Urothelium cell line (cell line): ENCODE results near the gene PARD3.
A peak's percentile ranks its signal among the peaks of the same experiment; 100 is the strongest.

ENCODE experiments used
- DNase-seq: peaks from one replicate; pipeline ENCODE4 v3.0.0; 2011; ENCODE audit warnings: low spot score, mixed read lengths
- FAIRE-seq: peaks from 2 replicates; lab custom pipeline; 2011; peaks lifted over from hg19 to GRCh38; lab: Jason Lieb, UNC

The PARD3 gene

GRCh38 chr10:34825414-34825813, 10.3 kb upstream of the PARD3 start:
- FAIRE-seq (no peak), DNase-seq (no peak)

- no peak for DNase-seq
- FAIRE-seq: no peak
These were observed 9.8 kb upstream of the PARD3 start for GRCh38 chr10:34824870-34825269.

DNA sequence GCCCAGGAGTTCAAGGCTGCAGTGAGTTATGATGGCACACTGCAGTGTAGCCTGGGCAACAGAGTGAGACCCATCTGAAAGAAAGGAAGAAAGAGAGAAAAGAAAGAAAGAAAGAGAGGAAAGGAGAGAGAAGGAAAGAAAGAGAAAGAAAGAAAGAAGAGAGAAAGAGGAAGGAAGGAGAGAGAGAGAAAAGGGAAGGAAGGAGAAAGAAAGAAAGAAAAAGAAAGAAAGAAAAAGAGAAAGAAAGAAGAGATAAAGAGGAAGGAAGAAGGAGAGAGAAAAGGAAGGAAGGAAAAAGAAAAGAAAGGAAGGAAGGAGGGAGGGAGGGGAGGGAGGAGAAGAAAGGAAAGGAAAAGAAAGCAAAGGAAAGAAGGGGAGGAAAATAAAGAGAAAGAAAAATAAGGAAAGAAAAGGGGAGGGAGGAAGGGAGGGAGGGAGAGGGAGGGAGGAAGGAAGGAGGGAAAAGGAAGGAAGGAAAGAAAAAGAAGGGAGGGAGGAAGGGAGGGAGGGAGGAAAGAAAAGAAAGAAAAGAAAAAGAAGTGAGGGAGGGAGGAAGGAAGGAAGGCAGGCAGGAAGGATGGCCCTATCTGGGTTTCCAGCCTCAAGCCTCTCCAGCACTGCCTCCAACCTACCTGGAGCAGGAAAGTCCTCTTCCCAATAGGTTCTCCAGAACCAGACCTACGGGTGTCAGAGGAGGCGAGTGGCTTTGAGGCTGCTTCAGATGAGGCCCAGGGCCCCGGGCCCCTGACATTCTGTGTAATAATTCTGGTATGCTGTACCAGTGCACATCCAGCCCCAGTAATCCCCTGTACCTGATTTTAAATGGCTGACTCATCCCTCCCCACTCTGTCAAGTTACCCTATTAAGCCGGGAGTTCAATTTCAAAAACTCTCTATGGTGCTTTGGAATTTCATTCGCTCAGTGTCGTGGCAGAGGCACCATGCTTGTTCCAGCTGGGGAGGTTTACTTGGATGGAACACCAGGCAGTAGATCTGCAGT, 6.8 kb upstream of the PARD3 start:
- no peak for FAIRE-seq

GRCh38 chr10:34817586-34817985, 2.5 kb upstream of the PARD3 start:
- FAIRE-seq (no peak), DNase-seq (no peak)

More for the DNA sequence above, 6.8 kb upstream of the PARD3 start:
- peak; percentile 44 for DNase-seq

DNA sequence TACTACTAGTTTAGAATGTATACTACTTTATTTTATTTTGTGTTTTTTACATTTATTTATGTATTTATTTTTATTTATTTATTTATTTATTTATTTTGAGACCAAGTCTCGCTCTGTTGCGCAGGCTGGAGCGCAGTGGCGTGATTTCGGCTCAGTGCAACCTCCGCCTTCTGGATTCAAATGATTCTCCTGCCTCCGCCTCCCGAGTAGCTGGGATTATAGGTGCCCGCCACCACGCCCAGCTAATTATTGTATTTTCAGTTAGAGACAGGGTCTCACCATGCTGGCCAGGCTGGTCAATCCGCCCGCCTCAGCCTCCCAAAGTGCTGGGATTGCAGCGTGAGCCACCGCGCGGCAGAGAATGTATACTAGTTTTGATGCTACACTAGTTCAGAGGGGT, 2.0 kb upstream of the PARD3 start:
- no peak for DNase-seq
- FAIRE-seq: no peak

GRCh38 chr10:34816501-34817002, 1.5 kb upstream of the PARD3 start:
- peak; percentile 30 for FAIRE-seq
- no peak for DNase-seq

DNA sequence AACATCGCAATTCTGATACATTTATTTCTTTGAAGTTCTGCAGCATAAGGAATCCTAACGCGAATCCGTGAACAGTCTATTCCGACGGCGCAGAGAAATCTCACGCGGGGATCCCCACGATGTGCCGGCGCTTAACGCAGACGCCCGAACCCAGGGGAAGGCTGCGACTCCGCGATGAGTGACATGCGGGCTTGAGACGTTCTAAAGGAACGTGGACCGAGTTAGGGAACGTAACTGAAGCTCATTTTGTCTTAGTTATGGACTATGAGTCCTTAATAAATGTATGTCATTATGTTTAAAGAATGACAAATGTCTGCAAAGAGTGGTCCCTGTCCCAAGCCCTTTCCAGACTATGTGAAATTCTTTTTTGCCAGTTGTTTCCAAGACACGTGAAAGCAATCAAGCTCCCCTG, 995 bp upstream of the PARD3 start:
- DNase-seq: no peak
- no peak for FAIRE-seq

DNA sequence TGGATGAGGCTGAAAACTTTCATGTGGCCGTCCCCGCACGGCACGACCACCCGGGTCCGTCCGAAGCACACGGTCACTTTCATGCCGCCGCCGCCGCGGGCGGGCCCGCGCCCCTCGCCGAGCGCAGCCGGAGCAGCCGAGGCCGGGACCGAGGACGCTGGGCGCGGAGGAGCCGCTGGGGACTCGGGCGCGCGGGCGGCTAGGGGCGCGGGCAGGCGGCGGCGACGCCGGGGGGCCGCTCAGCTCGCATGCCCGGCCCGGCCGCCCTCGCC, 247 bp downstream of the PARD3 start:
- DNase-seq (no peak), FAIRE-seq (no peak)

DNA sequence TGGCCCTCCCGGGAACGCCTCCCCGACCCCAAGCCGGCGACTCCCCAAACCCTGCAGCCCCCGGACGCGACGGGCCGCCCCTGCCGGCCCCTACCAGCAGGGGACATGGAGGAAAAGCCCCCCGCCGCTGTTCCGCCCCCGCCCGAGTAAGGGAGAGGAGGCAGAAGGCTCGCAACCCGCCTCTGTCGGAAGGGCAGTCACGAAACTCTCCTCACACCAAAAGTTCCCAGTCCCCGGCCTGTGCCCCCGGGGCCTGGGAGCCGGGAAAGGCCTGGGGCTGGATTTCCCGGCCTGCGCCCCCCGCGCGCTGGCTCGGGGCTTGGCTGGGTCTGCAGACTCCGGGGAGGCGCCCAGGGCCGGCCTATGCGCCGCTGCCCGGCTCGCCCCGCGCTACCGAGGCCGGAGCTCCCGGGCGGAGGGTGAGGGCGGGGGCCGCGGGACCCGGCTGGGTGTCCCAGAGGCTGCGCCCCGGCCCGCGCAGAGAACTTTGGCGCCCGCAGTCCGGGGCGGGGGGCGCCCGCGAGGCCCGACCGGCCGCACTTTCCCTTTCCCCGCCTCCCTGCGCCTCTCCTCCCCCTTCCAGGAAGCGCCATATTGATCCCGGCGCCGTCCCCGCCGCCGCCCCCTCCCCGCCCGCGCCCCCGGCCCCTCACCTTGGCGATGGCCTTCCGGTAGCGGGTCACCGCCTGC, 728 bp downstream of the PARD3 start:
- FAIRE-seq: no peak
- peak; percentile 73 for DNase-seq

DNA sequence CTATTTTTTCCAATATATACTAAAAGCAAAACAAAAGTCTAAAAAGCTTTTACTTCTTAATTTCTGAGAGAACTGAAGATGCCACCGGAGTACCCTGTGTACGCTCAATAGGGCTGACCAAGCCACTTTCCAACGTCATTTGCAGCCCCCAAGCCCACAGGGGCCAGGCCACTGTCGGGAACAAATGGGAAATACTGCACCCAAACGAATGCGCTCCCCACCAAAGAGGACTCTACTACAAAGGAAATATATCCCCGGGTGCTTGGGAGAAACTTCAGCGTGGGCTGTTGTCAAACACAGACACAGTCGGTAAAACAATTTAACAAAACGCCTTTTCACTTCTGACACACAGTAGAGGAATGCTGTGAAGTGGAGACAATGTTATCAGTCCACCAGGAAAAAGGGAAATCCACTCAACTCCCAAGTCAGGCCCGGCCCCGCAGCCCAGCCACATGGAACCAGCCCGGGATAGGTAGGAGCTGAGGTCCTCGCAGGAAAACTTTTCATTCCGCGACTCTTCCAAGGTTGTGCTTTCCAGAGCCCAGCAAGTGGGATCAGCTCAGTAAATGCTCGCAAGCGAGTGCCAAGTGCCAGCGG, 1.4 kb downstream of the PARD3 start:
- FAIRE-seq (peak; percentile 37), DNase-seq (peak; percentile 36)

DNA sequence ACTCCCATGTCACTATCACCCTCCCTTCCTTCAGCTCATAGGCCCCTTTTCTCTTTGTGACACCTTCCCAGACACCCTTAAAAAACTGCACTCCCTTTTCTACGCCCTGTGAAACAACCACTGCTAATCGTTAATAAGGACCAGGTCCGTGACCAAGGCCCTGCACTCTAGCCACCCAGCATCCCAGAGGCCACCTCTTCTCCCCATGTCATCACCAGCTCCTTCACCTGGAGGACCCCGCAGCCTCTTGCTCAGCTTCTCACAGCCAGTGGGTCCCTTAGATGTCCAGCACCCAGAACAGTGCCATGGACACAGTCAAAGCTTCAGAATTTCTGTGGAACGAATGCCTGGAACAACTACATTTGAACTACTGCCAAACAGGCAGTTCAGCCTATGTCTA, 2.3 kb downstream of the PARD3 start:
- FAIRE-seq (no peak), DNase-seq (no peak)

DNA sequence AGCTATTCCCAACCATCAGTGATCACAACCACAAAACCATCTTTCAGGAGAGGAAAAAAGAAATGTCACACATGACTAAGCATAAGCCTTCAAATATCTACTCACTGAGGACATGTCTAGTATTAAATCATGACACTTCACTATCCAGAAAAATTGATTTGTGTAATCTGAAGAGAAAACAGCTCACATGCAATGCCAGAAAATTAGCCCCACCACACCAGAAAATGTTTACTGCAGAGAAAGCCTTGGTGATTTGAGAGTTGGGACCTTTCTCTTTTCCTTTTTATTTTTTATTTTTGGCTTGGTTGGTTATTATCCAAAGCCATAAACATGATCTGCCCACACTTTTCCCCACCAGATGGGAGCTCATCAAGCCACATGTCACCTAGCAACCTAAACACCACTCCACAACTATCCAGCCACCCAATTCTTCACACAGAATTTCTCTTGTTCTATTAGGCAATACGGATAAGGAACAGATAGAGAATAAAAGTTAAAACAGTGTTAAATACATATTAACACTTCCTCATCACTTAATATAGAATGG, 3.1 kb downstream of the PARD3 start:
- no peak for DNase-seq

DNA sequence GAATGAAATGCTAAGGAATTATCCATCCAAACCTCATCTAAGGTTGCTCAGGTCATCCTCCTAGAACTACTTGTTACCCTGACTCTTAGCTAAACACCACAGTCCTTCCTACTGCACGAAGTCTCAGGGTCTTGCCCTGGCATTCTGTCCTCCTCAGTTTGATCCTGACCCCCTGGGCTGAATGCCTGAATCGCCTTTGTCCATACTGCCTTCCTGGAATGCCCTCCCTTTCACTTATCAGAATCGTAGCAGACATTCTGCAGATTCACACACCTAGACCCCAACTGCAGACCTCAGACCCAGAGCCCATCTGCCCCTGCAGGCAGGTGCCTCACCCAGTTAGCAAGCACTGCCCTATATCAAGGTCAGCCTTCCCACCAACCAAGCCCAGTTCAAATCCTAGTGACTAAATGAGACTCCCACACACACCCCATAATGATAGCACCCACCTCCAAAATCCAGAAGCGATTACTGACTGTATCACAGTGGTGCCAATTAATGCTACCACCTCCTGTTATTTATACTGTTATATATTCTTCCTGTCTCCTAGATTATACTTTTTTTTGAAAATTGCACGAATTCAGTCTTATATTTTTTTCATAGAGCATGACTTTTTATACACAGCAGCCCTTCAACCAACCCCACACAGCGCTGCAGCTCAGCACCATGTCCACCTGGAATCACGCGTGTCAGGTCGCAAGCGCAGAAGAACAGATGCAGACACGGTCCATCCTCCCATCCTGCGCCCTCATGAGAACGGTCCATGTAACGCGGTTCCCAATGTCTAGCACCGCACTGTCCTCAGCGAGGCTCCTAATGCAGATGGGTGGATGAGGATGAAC, 3.7 kb downstream of the PARD3 start:
- FAIRE-seq: no peak
- no peak for DNase-seq

More for the DNA sequence above, 3.1 kb downstream of the PARD3 start:
- FAIRE-seq: no peak

DNA sequence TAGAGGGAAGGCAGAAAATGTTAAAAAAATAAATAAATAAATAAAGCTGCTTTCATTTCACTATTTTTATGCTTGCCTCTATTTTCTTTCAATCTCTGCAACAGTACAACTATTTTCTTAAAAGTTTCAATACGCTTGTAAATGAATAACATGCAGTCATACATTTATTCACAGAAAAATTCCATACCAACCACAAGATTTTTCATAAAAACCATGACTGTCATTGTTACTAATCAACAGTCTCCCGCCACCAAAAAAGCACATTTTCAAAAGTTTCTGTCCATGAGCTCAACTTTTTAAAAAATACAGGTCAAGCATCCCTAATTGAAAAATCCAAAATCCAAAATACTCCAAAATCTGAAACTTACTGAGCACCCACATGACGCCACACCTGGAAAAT, 5.3 kb downstream of the PARD3 start:
- DNase-seq: no peak
- FAIRE-seq: no peak

DNA sequence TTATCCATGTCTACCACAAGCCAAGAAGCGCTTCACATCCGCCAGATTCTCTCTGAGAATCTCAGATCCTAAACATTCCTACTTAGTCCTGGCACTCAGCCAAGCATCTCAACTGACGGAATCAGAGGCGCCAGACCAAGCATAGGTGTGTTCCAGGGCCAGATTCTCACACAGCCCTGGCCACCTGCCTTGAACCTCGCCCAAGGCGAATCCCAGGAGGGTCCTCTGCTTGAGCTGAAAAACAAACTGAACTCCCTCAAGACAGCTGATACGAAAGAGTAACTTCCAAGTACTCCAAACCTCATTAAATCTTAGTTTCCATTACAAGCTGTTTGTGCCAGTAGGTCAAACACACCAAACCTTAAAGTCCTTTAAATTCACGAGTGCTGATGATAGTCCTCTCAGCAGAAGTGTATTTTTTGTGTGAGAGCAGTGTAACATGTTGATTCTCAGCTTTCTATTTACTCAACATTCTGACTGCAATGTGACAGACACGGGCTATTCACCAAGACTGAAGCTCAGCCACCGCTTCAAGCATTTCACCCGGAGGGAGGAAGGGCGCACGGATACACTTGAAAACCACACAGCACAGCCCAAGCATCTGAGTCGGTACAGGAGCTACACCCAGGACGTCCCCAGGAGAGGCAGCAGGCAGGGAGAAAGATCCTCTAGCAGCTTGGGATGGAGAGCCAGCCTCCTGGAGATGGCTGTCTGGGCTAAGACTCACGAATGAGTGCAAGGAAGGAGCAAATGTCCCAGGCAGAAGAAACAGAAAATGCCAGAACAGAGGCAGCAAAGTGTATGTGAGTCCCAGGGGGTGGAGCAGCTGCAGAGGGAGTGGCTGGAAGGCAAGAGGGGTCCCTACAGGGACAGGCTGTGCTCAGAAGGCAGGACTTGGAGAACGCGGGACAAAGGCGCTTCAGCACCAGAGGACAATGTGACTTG, 6.0 kb downstream of the PARD3 start:
- no peak for DNase-seq
- peak; percentile 9 for FAIRE-seq

GRCh38 chr10:34808336-34808735, 6.8 kb downstream of the PARD3 start:
- FAIRE-seq (no peak), DNase-seq (no peak)

- DNase-seq (no peak), FAIRE-seq (no peak)
These were observed 10.8 kb downstream of the PARD3 start for GRCh38 chr10:34804306-34804705.

GRCh38 chr10:34802692-34803091, 12.4 kb downstream of the PARD3 start:
- DNase-seq (no peak), FAIRE-seq (no peak)

- DNase-seq (no peak), FAIRE-seq (peak; percentile 32)
These were observed 13.9 kb downstream of the PARD3 start for GRCh38 chr10:34801097-34801733.
